Dermis blood vessel endothelial cell (primary cell): ENCODE data around the gene XPO4. TPM values are rescaled to one million over a fixed set of nuclear protein-coding genes. Genes with fewer than 3 reads are reported as not detected.
"Not testable (repeated sequence)": the region's sequence is repeated elsewhere in the genome, so short reads cannot be mapped to it uniquely, and the experiment has no call there.

Experiments
- DNase-seq: peaks from one replicate; pipeline ENCODE4 v3.0.0; 2010
- total RNA-seq: library from RNA; depleted of rRNA; stranded (reverse); fragments of >200 nt; gene quantifications from 2 replicates; pipeline ENCODE4 v1.2.3, GENCODE V29; 2014

Gene XPO4
- total RNA-seq, 1 donor from 2014 or later: 27.9 TPM

- no peak for DNase-seq
Measured at GRCh38 chr13:20780317-20780716, 122.2 kb downstream of the XPO4 start.

GRCh38 chr13:20779405-20779804 lies 123.1 kb downstream of the XPO4 start:
- DNase-seq: no peak

DNA sequence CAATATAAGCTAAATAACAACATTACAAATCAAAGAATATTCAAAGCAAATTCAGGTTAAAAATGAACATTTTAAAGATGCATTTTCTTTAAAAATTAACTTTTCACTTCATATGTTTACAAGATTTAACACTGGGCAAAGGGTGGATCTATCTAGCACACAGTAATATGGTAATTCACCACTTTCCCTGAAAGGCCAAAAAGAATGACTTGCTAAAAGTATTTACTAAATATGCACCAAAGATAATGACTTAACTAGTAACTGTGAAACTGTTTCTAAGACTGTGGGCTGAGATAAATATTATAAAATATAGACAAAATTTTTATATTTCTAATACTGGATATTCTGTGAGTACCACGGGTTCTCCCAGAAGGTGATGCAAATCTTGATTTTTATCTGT lies 124.2 kb downstream of the XPO4 start:
- DNase-seq: no peak

- DNase-seq: no peak
Measured at GRCh38 chr13:20776751-20777150, 125.8 kb downstream of the XPO4 start.

DNA sequence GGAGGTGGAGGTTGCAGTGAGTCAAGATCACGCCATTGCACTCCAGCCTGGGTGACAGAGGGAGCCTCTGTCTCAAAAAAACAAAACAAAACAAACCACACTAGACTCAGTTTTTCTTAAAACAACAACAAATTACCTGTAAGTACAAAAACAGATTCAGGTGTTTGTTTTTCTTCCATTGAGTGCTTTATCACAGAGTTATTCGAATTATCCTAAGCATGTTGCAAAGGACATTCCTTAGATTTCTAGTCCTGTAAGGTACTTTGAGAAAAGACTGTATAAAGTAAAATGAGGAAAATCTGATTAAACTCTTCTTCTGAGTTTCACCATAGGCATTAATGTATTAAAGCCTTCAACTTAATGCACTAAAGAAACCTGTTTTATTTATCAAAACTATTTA lies 126.6 kb downstream of the XPO4 start:
- DNase-seq: no peak

- DNase-seq: no peak
Measured at GRCh38 chr13:20774746-20775145, 127.8 kb downstream of the XPO4 start.

DNA sequence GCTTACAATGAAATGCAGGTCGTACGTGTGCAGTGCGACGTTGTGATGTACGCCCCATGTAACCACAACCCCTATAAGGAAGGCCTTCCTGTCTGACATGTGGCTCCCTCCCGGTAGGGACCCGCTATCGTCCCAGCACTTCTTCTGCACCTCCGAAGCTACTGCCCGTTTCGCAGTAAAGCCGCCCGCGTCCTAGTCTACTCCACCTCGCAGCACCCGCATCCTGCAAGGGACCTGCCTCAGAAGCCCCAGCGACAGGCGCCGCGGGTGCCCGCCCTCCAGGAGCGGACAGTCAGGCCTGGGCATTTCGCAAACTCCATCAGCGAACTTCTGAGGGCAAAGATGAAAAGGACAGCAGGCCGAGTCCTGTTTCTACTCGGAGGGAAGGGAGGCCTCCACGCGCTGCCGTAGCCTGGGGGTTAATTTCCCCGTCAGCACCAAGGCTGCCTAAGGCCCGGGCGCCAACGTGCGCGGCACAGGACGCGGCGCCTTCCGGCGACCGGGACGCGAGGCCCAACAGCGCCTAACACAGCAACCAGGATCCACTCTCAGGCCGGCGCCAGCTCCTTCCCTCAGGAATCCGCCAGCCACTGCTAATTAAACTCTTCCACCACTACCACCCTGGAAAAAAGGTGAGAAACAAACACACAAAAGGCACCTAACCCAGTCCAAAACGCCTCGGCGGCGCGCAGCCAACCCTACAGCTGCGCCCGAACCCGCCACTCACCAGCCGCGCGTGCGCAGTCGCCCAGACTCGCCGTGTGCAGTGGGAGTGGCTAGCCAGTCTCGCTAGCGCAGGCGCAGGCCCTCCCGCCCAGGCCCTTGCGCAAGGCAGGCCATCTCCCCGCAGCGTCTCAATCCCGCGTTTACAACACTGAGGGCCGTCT lies 129.1 kb downstream of the XPO4 start, which contains the start of gene EEF1AKMT1:
Gene EEF1AKMT1 (minus strand): TSS at position 768 of the 887 bp plus-strand sequence. CDS start 16,363 bp downstream, outside the sequence.
- DNase-seq: peak; percentile 95

DNA sequence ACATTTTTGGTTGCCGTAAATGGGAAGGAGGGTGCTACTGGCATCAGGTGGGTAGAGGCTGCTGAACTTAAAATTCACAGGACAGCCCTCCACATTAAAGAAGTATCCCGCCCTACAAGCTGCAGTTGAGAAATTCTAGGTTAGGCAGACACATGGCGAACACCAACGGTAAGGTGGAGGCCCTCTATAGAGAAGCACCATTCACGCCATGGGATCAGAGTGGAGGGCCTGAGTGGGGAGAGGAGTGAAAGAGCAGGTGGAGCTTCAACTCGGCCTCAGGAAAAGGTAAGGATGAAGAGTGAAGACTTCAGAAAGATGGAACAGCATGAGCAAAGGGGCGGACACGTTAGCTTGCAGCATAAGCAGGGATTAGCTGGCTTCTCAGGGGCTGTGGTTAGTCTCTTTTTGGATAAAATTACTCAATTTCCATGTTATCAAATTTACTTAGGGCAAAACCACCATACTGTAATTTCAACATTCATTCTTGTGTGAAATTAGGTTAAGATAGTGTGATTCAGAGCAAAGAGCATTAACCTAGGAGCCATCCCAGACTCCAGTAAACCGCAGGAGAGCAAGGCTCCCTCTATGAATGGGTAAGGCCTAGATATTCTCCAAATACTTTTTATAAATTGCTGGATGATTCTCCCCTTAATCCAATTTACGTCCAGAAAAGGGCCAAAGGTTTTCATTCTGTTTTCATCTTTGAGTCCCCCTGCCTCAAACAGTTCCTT lies 130.0 kb downstream of the XPO4 start:
- no peak for DNase-seq

DNA sequence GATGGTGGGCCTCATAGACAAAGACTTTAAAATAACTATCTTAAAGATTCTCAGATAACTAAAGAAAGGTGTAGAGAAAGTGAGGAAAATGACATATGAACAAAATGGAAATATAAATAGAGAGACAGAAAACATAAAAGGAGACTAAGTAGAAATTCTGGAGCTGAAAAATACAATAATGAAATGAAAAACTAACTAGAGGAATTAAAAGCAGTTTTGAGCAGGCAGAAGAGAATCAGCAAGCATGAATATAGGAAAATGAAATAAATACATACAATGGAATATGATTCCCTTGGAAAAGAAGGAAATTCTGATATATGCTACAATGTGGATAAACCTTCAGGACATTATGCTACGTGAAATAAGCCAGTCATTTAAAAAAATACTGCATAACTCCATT lies 132.7 kb downstream of the XPO4 start:
- DNase-seq: no peak

DNA sequence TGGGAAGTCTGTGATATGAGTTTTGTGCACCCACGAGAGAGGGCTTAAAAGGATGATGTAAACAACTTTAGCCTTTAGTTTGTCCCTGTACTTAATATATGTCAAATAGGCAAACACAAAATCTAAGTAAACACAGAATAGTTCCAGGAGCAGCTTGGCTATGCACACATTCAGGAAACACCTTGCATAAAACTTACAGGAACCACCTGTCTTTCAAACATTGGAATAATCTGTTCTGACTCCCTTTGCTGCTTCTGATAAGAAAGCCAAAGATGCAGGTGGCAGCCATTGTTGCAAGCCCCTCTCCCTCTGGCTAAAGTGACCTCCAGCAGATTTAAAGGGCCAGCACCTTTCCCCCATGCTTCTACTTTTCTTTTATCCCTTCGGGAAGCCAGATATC lies 133.5 kb downstream of the XPO4 start:
- peak; percentile 96 for DNase-seq

DNA sequence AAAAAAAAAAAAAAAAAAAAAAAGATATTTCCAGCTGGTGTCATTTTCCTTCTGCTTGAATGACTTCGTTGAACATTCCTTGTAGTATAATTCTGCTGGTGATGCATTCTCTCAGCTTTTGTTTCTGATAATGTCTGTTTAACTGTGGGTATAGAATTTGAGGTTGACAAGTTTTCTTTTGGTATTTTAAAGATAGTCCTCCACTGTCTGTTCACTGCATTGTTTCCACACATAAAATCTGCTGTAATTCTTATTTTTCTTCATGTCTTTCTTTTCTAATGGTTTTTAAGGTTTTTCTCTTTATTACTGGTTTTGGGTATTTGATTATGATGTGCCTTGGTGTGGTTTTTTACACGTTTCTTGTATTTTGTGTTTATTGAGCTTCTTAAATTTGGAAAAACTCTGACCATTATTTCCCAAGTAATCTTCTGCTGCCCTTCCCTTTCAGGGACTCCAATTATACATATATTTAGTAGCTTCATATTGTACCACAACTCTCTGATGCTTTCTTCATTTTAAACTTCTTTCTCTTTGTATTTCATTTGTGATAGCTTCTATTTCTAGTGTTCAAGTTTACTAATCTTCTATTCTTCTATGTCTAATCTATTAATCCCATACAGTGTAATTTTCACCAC lies 135.1 kb downstream of the XPO4 start:
- DNase-seq: no peak

DNA sequence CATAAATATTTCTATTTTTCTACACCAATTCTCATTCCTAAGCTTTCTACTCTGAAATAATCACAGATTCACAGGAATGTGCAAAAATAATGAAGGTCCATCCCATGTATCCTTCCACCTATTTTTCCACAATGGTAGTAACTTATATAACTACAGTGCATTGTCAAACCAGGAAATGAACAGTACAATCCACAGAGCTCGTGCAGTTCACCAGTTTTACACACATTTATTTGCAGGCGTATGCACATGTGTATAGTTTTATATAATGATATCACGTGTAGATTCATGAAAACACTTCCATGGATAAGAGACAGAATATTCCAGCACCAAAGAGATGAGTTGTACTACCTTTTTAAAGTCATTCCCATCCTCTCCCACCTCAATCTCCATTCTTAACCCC lies 141.7 kb downstream of the XPO4 start:
- DNase-seq: no peak

DNA sequence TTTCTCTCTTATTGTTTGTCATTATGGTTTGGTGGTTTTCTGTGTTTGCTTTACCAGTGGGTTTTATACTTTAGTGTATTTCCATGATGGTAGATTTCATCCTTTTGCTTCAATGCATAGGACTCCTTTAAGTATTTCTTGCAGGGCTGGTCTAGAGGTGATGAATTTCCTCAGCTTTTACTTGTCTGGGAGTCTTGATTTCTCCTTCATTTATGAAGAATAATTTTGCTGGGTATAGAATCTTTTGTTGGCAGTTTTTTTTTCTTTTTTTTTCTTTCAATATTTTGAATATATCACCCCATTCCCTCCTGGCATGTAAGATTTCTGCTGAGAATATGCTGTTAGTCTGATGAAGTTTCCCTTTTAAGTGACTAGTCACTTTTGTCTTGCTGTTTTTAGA lies 148.5 kb downstream of the XPO4 start:
- DNase-seq: no peak

DNA sequence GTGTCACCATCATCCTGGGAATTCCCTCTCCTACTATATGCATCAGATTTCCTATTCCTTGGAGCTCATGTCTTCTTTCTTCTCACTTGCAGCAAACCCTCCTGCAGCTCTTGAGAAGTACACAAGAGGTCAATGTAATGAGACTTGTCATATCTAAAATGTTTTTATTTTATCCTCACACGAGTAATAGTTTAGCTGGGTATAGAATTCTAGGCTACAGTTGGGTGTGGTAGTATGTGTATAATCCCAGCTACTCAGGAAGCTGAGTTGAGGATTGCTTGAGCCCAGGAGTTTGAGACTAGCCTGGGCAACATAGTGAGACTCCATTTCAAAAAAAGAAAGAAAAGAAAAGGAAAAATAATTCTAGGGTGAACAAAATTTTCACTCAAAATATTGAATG lies 153.2 kb downstream of the XPO4 start:
- DNase-seq: no peak

DNA sequence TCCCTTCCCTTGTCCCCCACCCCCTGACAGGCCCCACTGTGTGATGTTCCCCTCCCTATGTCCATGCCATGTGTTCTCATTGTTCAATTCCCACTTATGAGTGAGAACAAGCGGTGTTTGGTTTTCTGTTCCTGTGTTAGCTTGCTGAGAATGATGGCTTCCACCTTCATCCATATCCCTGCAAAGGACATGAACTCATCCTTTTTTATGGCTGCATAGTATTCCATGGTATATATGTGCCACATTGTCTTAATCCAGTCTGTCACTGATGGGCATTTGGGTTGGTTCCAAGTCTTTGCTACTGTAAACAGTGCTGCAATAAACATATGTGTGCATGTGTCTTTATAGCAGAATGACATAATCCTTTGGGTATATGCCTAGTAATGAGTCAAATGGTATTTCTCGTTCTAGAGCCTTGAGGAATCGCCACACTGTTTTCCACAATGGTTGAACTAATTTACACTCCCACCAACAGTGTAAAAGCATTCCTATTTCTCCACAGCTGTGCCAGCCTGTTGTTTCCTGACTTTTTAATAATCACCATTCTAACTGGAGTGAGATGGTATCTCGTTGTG lies 158.6 kb downstream of the XPO4 start:
- not testable (repeated sequence) for DNase-seq

GRCh38 chr13:20740021-20740420 lies 162.5 kb downstream of the XPO4 start:
- no peak for DNase-seq

GRCh38 chr13:20738616-20739015 lies 163.9 kb downstream of the XPO4 start:
- DNase-seq: no peak

GRCh38 chr13:20729633-20730585 lies 172.6 kb downstream of the XPO4 start:
- no peak for DNase-seq

- peak; percentile 49 for DNase-seq
Measured at GRCh38 chr13:20728579-20729311, 173.8 kb downstream of the XPO4 start.

DNA sequence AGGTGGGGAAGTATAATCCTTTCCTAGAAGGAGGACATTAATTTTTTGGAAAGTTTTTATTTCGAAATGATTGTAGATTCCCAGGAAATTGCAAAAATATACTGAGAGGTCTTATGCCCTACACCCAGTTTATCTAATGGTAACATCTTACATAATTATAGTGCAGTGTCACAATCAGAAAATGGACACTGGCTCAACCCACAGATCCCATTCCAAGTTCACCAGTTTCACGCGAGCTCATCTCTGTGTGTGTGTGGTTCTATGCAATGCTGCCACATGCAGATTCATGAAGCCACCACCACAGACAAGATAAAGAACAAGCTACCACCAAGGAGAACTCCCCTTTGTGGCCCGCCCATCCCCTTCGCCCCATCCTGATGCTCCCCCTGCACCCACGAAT lies 174.7 kb downstream of the XPO4 start:
- no peak for DNase-seq
